Measurements from ENCODE around the gene LRP6. TPM values are rescaled to one million over a fixed set of nuclear protein-coding genes. Genes with fewer than 3 reads are reported as not detected.

The LRP6 gene
- total and polyA plus RNA-seq, 2 donors (not counting 1 experiment from before 2014, with no cell fraction given), result 21.0 to 39.3 TPM

- Histone ChIP-seq H3K79me2 (ENCODE audit: control insufficient read depth, insufficient read depth, low read length) (no peaks in the 10 kb centered on the region), H3K9me3 (ENCODE audit: control insufficient read depth, insufficient read depth, low read depth, low read length) (no peaks in the 10 kb centered on the region), H3K27ac (ENCODE audit: insufficient read depth, low read length) (no peak overlapping the region), H4K20me1 (ENCODE audit: control insufficient read depth, extremely low read depth, insufficient read depth, low read length) (no peaks in the 10 kb centered on the region), H3K4me2 (ENCODE audit: extremely low read depth, insufficient read depth, low read length) (no peak overlapping the region), H3K4me3 (replicated peaks in 1 of 4; ENCODE audit: control extremely low read depth in 1 of 4, insufficient read depth in 1 of 4, low read depth in 3 of 4, low read length in 4 of 4) (no peak overlapping the region), H3K36me3 (ENCODE audit: control insufficient read depth, insufficient read depth, low read length) (no peaks in the 10 kb centered on the region), H3K9ac (ENCODE audit: insufficient read depth, low read length) (no peak overlapping the region), H3K27me3 (ENCODE audit: control insufficient read depth, insufficient read depth, low read length) (no peaks in the 10 kb centered on the region), H2AFZ (ENCODE audit: low read length) (no peak overlapping the region), H3K4me1 (ENCODE audit: control insufficient read depth, extremely low read depth, insufficient read depth, low read length) (peaks cover 2% of the 10 kb centered on the region)
- TF ChIP-seq CTCF (conservative IDR thresholded peaks at IDR 0.05 in 1 of 2, IDR thresholded peaks at IDR 0.05 in 1 of 2; ENCODE audit: low read depth in 1 of 2, low read length in 2 of 2), result no peak
- TF ChIP-seq EZH2 (IDR thresholded peaks at IDR 0.05; ENCODE audit: low read length, missing control alignments), result no peak
- DNase-seq (ENCODE audit: low read depth in 2 of 2), result peak; percentile 44 to 61
Measured at GRCh38 chr12:12158858-12159257, 108.0 kb downstream of the LRP6 start.

- no peak overlapping the region for H3K4me2 ChIP-seq (ENCODE audit: extremely low read depth, insufficient read depth, low read length)
- no peaks in the 10 kb centered on the region for H3K27me3 ChIP-seq (ENCODE audit: control insufficient read depth, insufficient read depth, low read length)
- no peak for DNase-seq (ENCODE audit: low read depth in 2 of 2)
- TF ChIP-seq EZH2 (IDR thresholded peaks at IDR 0.05; ENCODE audit: low read length, missing control alignments), result no peak
- no peak for TF ChIP-seq CTCF (conservative IDR thresholded peaks at IDR 0.05 in 1 of 2, IDR thresholded peaks at IDR 0.05 in 1 of 2; ENCODE audit: low read depth in 1 of 2, low read length in 2 of 2)
- peaks cover 2% of the 10 kb centered on the region for H3K4me1 ChIP-seq (ENCODE audit: control insufficient read depth, extremely low read depth, insufficient read depth, low read length)
- H3K27ac ChIP-seq (ENCODE audit: insufficient read depth, low read length), result no peak overlapping the region
- H3K9me3 ChIP-seq (ENCODE audit: control insufficient read depth, insufficient read depth, low read depth, low read length), result no peaks in the 10 kb centered on the region
- no peak overlapping the region for H3K4me3 ChIP-seq (replicated peaks in 1 of 4; ENCODE audit: control extremely low read depth in 1 of 4, insufficient read depth in 1 of 4, low read depth in 3 of 4, low read length in 4 of 4)
- no peaks in the 10 kb centered on the region for H3K79me2 ChIP-seq (ENCODE audit: control insufficient read depth, insufficient read depth, low read length)
- no peaks in the 10 kb centered on the region for H3K36me3 ChIP-seq (ENCODE audit: control insufficient read depth, insufficient read depth, low read length)
- no peak overlapping the region for H2AFZ ChIP-seq (ENCODE audit: low read length)
- no peak overlapping the region for H3K9ac ChIP-seq (ENCODE audit: insufficient read depth, low read length)
- no peaks in the 10 kb centered on the region for H4K20me1 ChIP-seq (ENCODE audit: control insufficient read depth, extremely low read depth, insufficient read depth, low read length)
Measured at GRCh38 chr12:12157424-12157823, 109.4 kb downstream of the LRP6 start.

- Histone ChIP-seq H3K9me3 (ENCODE audit: control insufficient read depth, insufficient read depth, low read depth, low read length) (no peaks in the 10 kb centered on the region), H3K79me2 (ENCODE audit: control insufficient read depth, insufficient read depth, low read length) (no peaks in the 10 kb centered on the region), H2AFZ (ENCODE audit: low read length) (no peak overlapping the region), H3K9ac (ENCODE audit: insufficient read depth, low read length) (no peak overlapping the region), H3K27ac (ENCODE audit: insufficient read depth, low read length) (no peak overlapping the region), H3K27me3 (ENCODE audit: control insufficient read depth, insufficient read depth, low read length) (no peaks in the 10 kb centered on the region), H3K4me1 (ENCODE audit: control insufficient read depth, extremely low read depth, insufficient read depth, low read length) (peaks cover 2% of the 10 kb centered on the region), H4K20me1 (ENCODE audit: control insufficient read depth, extremely low read depth, insufficient read depth, low read length) (no peaks in the 10 kb centered on the region), H3K36me3 (ENCODE audit: control insufficient read depth, insufficient read depth, low read length) (no peaks in the 10 kb centered on the region), H3K4me2 (ENCODE audit: extremely low read depth, insufficient read depth, low read length) (no peak overlapping the region), H3K4me3 (replicated peaks in 1 of 4; ENCODE audit: control extremely low read depth in 1 of 4, insufficient read depth in 1 of 4, low read depth in 3 of 4, low read length in 4 of 4) (no peak overlapping the region)
- no peak for DNase-seq (ENCODE audit: low read depth in 2 of 2)
- TF ChIP-seq CTCF (conservative IDR thresholded peaks at IDR 0.05 in 1 of 2, IDR thresholded peaks at IDR 0.05 in 1 of 2; ENCODE audit: low read depth in 1 of 2, low read length in 2 of 2) (no peak), EZH2 (IDR thresholded peaks at IDR 0.05; ENCODE audit: low read length, missing control alignments) (no peak)
Measured at GRCh38 chr12:12156828-12157227, 110.0 kb downstream of the LRP6 start.
